ENCODE measurements around the gene LYPD8. TPM values are rescaled to one million over a fixed set of nuclear protein-coding genes. Genes with fewer than 3 reads are reported as not detected.

LYPD8 gene
- total RNA-seq, 1 donor from 2014 or later, result not detected

GRCh38 chr1:248782416-248783141 is 27.0 kb upstream of the LYPD8 start:
- DNase-seq (ENCODE audit: low read depth), result no peak
- TF ChIP-seq CTCF (conservative IDR thresholded peaks at IDR 0.05; ENCODE audit: low read depth, low read length), result no peak
- no peak overlapping the region for H3K4me3 ChIP-seq (ENCODE audit: low read depth, low read length)

- no peak for DNase-seq (ENCODE audit: low read depth)
- H3K4me3 ChIP-seq (ENCODE audit: low read depth, low read length), result no peak overlapping the region
- TF ChIP-seq CTCF (conservative IDR thresholded peaks at IDR 0.05; ENCODE audit: low read depth, low read length), result no peak
Measured at GRCh38 chr1:248779350-248779749, 23.8 kb upstream of the LYPD8 start.

GRCh38 chr1:248778906-248779305 is 23.3 kb upstream of the LYPD8 start:
- DNase-seq (ENCODE audit: low read depth), result no peak
- H3K4me3 ChIP-seq (ENCODE audit: low read depth, low read length), result no peak overlapping the region
- no peak for TF ChIP-seq CTCF (conservative IDR thresholded peaks at IDR 0.05; ENCODE audit: low read depth, low read length)

- DNase-seq (ENCODE audit: low read depth), result no peak
- H3K4me3 ChIP-seq (ENCODE audit: low read depth, low read length), result no peak overlapping the region
- TF ChIP-seq CTCF (conservative IDR thresholded peaks at IDR 0.05; ENCODE audit: low read depth, low read length), result no peak
Measured at GRCh38 chr1:248776991-248777390, 21.4 kb upstream of the LYPD8 start.

GRCh38 chr1:248775441-248775840 is 19.9 kb upstream of the LYPD8 start:
- TF ChIP-seq CTCF (conservative IDR thresholded peaks at IDR 0.05; ENCODE audit: low read depth, low read length), result no peak
- H3K4me3 ChIP-seq (ENCODE audit: low read depth, low read length), result no peak overlapping the region
- no peak for DNase-seq (ENCODE audit: low read depth)

GRCh38 chr1:248759644-248760043 is 4.1 kb upstream of the LYPD8 start:
- TF ChIP-seq CTCF (conservative IDR thresholded peaks at IDR 0.05; ENCODE audit: low read depth, low read length), result no peak
- H3K4me3 ChIP-seq (ENCODE audit: low read depth, low read length), result no peak overlapping the region
- no peak for DNase-seq (ENCODE audit: low read depth)

GRCh38 chr1:248758352-248758751 is 2.8 kb upstream of the LYPD8 start:
- no peak for DNase-seq (ENCODE audit: low read depth)
- no peak for TF ChIP-seq CTCF (conservative IDR thresholded peaks at IDR 0.05; ENCODE audit: low read depth, low read length)
- H3K4me3 ChIP-seq (ENCODE audit: low read depth, low read length), result no peak overlapping the region

All from epithelial cell of proximal tubule (primary cell).